Activated CD4-positive, alpha-beta memory T cell treated with anti-CD3 and anti-CD28 coated beads, Interleukin-2, amount 10 ng/mL, durations not matched to agents 7 days and 5 days (primary cell): ENCODE data around the gene C19orf81. TPM values are rescaled to one million over a fixed set of nuclear protein-coding genes. Genes with fewer than 3 reads are reported as not detected.

ENCODE experiments used
- CTCF ChIA-PET: fragments of 350-600 bp; sonication (Branson Sonifier 250); formaldehyde crosslinking; loops from one replicate; lab custom pipeline; 2021; ENCODE audit warnings: antibody characterized with exemption, inconsistent platforms; lab: Charles Lee
- POLR2A ChIA-PET: fragments of 350-600 bp; sonication (Branson Sonifier 250); formaldehyde crosslinking; loops from one replicate; lab custom pipeline; 2021; ENCODE audit warnings: antibody characterized with exemption; lab: Charles Lee
- DNase-seq: peaks from one replicate; pipeline ENCODE4 v3.0.0-alpha.2; 2020
- H3K27ac Mint-ChIP-seq: one replicate; pipeline ENCODE4 v1.8.0; 2021; ENCODE audit warnings: mild to moderate bottlenecking, mixed read lengths
- H3K27me3 Mint-ChIP-seq: one replicate; pipeline ENCODE4 v1.8.0; 2021; ENCODE audit warnings: mixed read lengths
- H3K36me3 Mint-ChIP-seq: one replicate; pipeline ENCODE4 v1.8.0; 2021; ENCODE audit warnings: low read depth, mixed read lengths
- H3K4me1 Mint-ChIP-seq: one replicate; pipeline ENCODE4 v1.8.0; 2021; ENCODE audit warnings: mixed read lengths
- H3K4me3 Mint-ChIP-seq: one replicate; pipeline ENCODE4 v1.8.0; 2021; ENCODE audit warnings: mild to moderate bottlenecking, mixed read lengths
- H3K9me3 Mint-ChIP-seq: one replicate; pipeline ENCODE4 v1.8.0; 2021; ENCODE audit warnings: mixed read lengths
- total RNA-seq, 2 experiments: library from RNA; stranded (reverse); gene quantifications; one replicate each; pipeline ENCODE4 v1.2.3, GENCODE V29; 2021

The C19orf81 gene
- total RNA-seq, 2 experiments from 2014 or later, result not detected

GRCh38 chr19:50667759-50668231, 18.6 kb downstream of the C19orf81 start:
- Mint-ChIP-seq H3K4me3 (no peak overlapping the region), H3K36me3 (no peaks in the 10 kb centered on the region), H3K4me1 (no peaks in the 10 kb centered on the region), H3K9me3 (no peaks in the 10 kb centered on the region), H3K27me3 (peaks cover 22% of the 10 kb centered on the region), H3K27ac (no peak overlapping the region)
- ChIA-PET POLR2A (no interaction called here), CTCF (no interaction called here)
- DNase-seq, result no peak

- Mint-ChIP-seq H3K9me3 (no peaks in the 10 kb centered on the region), H3K27ac (no peak overlapping the region), H3K4me1 (no peaks in the 10 kb centered on the region), H3K4me3 (no peak overlapping the region), H3K27me3 (peaks cover 28% of the 10 kb centered on the region), H3K36me3 (no peaks in the 10 kb centered on the region)
- POLR2A ChIA-PET, result no interaction called here
- CTCF ChIA-PET, result no interaction called here
- DNase-seq, result no peak
These were observed 19.2 kb downstream of the C19orf81 start for GRCh38 chr19:50668416-50668815.

GRCh38 chr19:50668879-50669278, 19.6 kb downstream of the C19orf81 start:
- Mint-ChIP-seq H3K27ac (no peak overlapping the region), H3K27me3 (peaks cover 29% of the 10 kb centered on the region), H3K4me1 (no peaks in the 10 kb centered on the region), H3K4me3 (no peak overlapping the region), H3K36me3 (no peaks in the 10 kb centered on the region), H3K9me3 (no peaks in the 10 kb centered on the region)
- DNase-seq, result no peak
- ChIA-PET POLR2A (no interaction called here), CTCF (interaction anchor here (1.1 to 1.3 kb wide), 2 partner anchors 10 to 56 kb away, joined by 3 to 4 read pairs; no protein-coding TSS in a partner anchor)

GRCh38 chr19:50669302-50670101, 20.3 kb downstream of the C19orf81 start:
- Mint-ChIP-seq H3K27me3 (peaks cover 29% of the 10 kb centered on the region), H3K4me3 (no peak overlapping the region), H3K4me1 (no peaks in the 10 kb centered on the region), H3K9me3 (no peaks in the 10 kb centered on the region), H3K36me3 (no peaks in the 10 kb centered on the region), H3K27ac (no peak overlapping the region)
- DNase-seq, result peak; percentile 49
- CTCF ChIA-PET, result interaction anchor here (1.1 to 1.6 kb wide), 5 partner anchors 10 to 252 kb away, joined by 3 to 7 read pairs (median 4); no protein-coding TSS in a partner anchor
- POLR2A ChIA-PET, result no interaction called here

GRCh38 chr19:50670102-50670380, 20.8 kb downstream of the C19orf81 start:
- Mint-ChIP-seq H3K4me1 (no peaks in the 10 kb centered on the region), H3K27ac (no peak overlapping the region), H3K4me3 (no peak overlapping the region), H3K27me3 (peaks cover 26% of the 10 kb centered on the region), H3K9me3 (no peaks in the 10 kb centered on the region), H3K36me3 (no peaks in the 10 kb centered on the region)
- no peak for DNase-seq
- CTCF ChIA-PET, result interaction anchor here (1.1 to 1.6 kb wide), 5 partner anchors 9 to 252 kb away, joined by 3 to 7 read pairs (median 4); no protein-coding TSS in a partner anchor
- POLR2A ChIA-PET, result no interaction called here

GRCh38 chr19:50673118-50673517, 23.9 kb downstream of the C19orf81 start:
- H3K4me3 Mint-ChIP-seq, result no peak overlapping the region
- no peak for DNase-seq
- no peaks in the 10 kb centered on the region for H3K9me3 Mint-ChIP-seq
- H3K27ac Mint-ChIP-seq, result no peak overlapping the region
- ChIA-PET CTCF (no interaction called here), POLR2A (no interaction called here)
- no peaks in the 10 kb centered on the region for H3K4me1 Mint-ChIP-seq
- peaks cover 25% of the 10 kb centered on the region for H3K27me3 Mint-ChIP-seq
- H3K36me3 Mint-ChIP-seq, result no peaks in the 10 kb centered on the region

GRCh38 chr19:50676625-50677197, 27.5 kb downstream of the C19orf81 start:
- CTCF ChIA-PET, result no interaction called here
- peaks cover 14% of the 10 kb centered on the region for H3K27me3 Mint-ChIP-seq
- H3K4me3 Mint-ChIP-seq, result no peak overlapping the region

GRCh38 chr19:50677636-50678035, 28.4 kb downstream of the C19orf81 start:
- DNase-seq, result no peak
- Mint-ChIP-seq H3K27me3 (peaks cover 14% of the 10 kb centered on the region), H3K4me1 (peaks cover 4% of the 10 kb centered on the region), H3K4me3 (no peak overlapping the region), H3K9me3 (no peaks in the 10 kb centered on the region), H3K27ac (no peak overlapping the region), H3K36me3 (no peaks in the 10 kb centered on the region)
- CTCF ChIA-PET, result no interaction called here
- POLR2A ChIA-PET, result no interaction called here

More at GRCh38 chr19:50676625-50677197, 27.5 kb downstream of the C19orf81 start:
- Mint-ChIP-seq H3K36me3 (no peaks in the 10 kb centered on the region), H3K4me1 (peaks cover 4% of the 10 kb centered on the region), H3K27ac (no peak overlapping the region), H3K9me3 (no peaks in the 10 kb centered on the region)
- no peak for DNase-seq
- POLR2A ChIA-PET, result no interaction called here

GRCh38 chr19:50678323-50678722, 29.1 kb downstream of the C19orf81 start:
- ChIA-PET CTCF (no interaction called here), POLR2A (no interaction called here)
- peaks cover 8% of the 10 kb centered on the region for H3K27me3 Mint-ChIP-seq
- H3K9me3 Mint-ChIP-seq, result no peaks in the 10 kb centered on the region
- no peak overlapping the region for H3K4me3 Mint-ChIP-seq
- no peaks in the 10 kb centered on the region for H3K36me3 Mint-ChIP-seq
- no peak for DNase-seq
- peaks cover 4% of the 10 kb centered on the region for H3K4me1 Mint-ChIP-seq
- H3K27ac Mint-ChIP-seq, result no peak overlapping the region

- no peaks in the 10 kb centered on the region for H3K9me3 Mint-ChIP-seq
- H3K36me3 Mint-ChIP-seq, result no peaks in the 10 kb centered on the region
- H3K27me3 Mint-ChIP-seq, result peaks cover 10% of the 10 kb centered on the region
- peak; percentile 76 for DNase-seq
- H3K4me1 Mint-ChIP-seq, result peaks cover 4% of the 10 kb centered on the region
- H3K4me3 Mint-ChIP-seq, result no peak overlapping the region
- CTCF ChIA-PET, result interaction anchor here (0.9 kb wide), 1 partner anchor 10 kb away, joined by 3 read pairs; no protein-coding TSS in a partner anchor
- no peak overlapping the region for H3K27ac Mint-ChIP-seq
- POLR2A ChIA-PET, result no interaction called here
These were observed 30.2 kb downstream of the C19orf81 start for GRCh38 chr19:50679177-50680125.

GRCh38 chr19:50686310-50687032, 37.2 kb downstream of the C19orf81 start:
- Mint-ChIP-seq H3K27me3 (peaks cover 15% of the 10 kb centered on the region), H3K9me3 (no peaks in the 10 kb centered on the region), H3K4me1 (no peaks in the 10 kb centered on the region), H3K36me3 (no peaks in the 10 kb centered on the region), H3K4me3 (no peak overlapping the region), H3K27ac (no peak overlapping the region)
- POLR2A ChIA-PET, result no interaction called here
- no peak for DNase-seq
- CTCF ChIA-PET, result no interaction called here

GRCh38 chr19:50688766-50689165, 39.5 kb downstream of the C19orf81 start:
- Mint-ChIP-seq H3K27ac (no peak overlapping the region), H3K27me3 (peaks cover 25% of the 10 kb centered on the region), H3K4me1 (no peaks in the 10 kb centered on the region), H3K36me3 (no peaks in the 10 kb centered on the region), H3K4me3 (no peak overlapping the region), H3K9me3 (no peaks in the 10 kb centered on the region)
- CTCF ChIA-PET, result no interaction called here
- POLR2A ChIA-PET, result no interaction called here
- DNase-seq, result no peak
